Measurements from ENCODE around the gene APH1B.
"Not testable (repeated sequence)": the region's sequence is repeated elsewhere in the genome, so short reads cannot be mapped to it uniquely, and the experiment has no call there.

APH1B gene

DNA sequence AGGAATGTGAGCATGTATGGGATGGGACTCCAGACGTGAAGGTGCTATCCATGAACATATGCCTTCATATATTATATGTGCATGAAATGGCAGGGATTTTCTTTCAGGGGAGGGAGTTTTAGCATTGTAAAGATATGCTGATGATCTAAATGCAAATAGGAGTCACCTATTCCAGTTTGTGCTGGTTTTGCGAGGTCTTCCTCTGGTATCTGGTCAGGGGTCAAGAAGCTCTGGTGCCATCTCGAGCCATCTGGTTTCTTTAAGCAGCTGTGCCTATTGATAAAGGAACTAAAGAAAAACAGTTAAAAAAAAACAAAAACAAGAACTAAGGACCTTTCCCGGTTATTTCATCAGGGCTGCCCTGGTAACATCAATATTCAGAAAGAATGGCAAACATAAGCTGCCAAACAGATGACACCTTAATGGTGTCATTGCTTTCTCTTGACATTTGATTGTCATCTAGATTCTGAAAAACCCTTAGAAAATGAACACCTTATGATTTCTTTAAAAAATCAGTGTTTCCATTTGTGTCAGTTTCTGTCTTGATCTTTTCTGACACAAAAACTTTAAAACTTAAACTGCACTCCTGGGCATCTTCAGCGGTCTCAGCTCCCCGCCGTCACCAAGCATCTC lies 22.7 kb downstream of the APH1B start:
- DNase-seq, result no peak

DNA sequence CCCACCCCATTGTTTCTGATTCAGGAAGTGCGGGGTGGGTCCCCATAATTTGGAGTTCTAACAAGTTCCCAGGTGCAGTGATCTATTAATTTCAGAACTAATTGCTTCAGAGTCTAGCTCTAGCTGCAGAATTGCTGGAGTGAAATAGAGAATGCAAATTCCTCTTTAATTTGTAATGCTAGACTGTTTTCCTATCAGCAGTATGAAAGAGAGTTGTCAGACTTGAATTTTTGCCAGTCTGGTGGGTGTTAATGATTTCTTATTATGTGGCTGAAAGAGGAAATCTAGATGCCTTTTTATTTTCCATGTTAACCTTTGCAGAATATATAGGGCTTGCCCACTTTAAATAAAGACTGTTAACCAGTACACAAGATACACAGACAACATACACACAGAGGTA lies 23.7 kb downstream of the APH1B start:
- no peak for DNase-seq

DNA sequence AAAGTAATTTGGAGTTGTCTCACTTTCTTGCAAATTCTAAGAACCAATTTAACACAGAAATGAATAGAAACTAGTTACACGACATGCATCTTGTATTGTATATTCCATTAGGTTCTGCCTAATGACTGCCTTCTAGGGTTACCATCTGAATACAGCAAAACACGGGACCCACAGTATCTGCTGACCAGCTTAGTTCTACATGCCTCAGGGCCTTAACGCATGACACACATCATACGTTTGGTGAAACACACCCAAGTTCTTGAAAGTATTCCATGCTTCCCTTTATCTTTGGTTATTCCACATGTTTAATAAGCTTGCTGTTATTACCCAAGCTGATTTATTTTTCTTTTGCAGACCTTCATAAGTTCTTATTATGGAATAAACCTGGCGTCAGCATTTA lies 27.9 kb downstream of the APH1B start:
- DNase-seq, result no peak

GRCh38 chr15:63306492-63307073 lies 29.2 kb downstream of the APH1B start:
- DNase-seq, result no peak

- no peak for DNase-seq
These were observed 31.1 kb downstream of the APH1B start for GRCh38 chr15:63308491-63308890.

- no peak for DNase-seq
These were observed 31.5 kb downstream of the APH1B start for GRCh38 chr15:63308947-63309346.

DNA sequence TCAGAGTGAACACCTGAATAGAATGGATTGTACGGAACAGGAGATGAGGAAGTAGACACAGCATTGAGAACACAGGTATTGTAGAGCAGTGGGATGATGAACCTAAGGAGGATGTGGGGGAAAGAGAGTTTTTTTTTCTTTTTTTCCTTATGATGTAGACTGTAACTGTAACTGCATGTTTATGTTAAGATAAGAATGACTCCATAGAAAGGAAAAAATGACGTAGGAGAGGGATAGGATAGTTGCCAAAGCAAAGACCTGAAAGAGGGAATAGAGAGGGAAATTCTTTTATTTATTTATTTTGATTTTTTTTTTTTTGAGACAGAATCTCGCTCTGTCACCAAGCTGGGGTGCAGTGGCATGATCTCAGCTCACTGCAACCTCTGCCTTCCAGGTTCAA lies 33.2 kb downstream of the APH1B start:
- no peak for DNase-seq

GRCh38 chr15:63312286-63312685 lies 34.9 kb downstream of the APH1B start:
- DNase-seq, result no peak

DNA sequence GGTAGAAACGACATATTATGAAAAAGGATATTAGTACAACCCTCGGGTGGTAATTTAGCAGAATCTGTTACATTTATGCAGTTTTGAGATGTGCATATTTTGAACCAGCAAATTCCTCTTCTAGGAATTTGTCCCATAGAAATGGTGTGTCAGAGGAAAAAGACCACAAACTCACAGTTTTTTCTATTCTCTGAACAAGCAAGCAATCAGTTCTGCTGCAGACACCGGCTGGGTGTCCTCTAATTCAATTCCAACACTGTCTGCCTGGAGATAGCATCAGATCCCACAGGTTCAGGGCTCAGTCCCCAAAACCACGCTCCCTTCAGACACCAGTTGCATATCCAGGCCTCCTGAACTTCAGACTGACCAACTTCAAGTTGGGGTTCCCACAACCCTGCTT lies 36.4 kb downstream of the APH1B start:
- no peak for DNase-seq

DNA sequence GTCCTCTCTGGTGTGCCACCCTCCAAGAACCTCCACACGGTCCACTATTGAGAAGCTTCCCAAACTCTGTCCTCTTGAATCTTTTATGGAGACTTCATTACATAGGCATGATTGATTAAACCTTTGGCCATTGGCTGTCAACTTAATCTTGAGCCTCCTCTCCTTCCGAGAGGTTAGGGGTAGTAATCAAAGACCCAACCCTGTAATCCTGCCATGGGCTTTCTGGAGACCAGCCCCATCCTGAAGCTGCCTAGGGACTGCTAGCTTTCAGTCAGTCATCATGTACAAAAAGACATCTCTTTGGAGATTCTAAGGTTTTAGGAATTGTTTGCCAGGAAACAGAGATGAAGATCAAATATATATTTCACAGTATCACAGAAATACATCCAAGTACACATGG lies 37.0 kb downstream of the APH1B start:
- DNase-seq, result no peak

- DNase-seq, result no peak
These were observed 40.9 kb downstream of the APH1B start for GRCh38 chr15:63318344-63318743.

GRCh38 chr15:63319065-63319464 lies 41.7 kb downstream of the APH1B start:
- no peak for DNase-seq

DNA sequence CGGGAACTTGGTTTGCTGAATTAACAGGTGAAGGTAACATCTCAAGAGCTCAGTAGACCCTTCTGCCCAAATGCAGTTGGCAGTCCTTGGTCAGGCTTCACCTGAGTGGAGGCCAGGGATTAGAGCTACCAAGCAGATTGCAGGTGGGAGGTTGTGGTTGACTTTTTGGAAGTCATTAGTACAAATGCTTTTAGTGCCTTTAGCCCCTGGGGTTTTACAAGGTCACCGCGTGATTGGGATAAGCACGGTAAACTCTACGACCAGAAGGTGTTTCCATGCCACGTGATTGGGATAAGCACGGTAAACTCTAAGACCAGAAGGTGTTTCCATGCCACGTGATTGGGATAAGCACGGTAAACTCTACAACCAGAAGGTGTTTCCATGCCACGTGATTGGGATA lies 43.0 kb downstream of the APH1B start:
- DNase-seq, result not testable (repeated sequence)

DNA sequence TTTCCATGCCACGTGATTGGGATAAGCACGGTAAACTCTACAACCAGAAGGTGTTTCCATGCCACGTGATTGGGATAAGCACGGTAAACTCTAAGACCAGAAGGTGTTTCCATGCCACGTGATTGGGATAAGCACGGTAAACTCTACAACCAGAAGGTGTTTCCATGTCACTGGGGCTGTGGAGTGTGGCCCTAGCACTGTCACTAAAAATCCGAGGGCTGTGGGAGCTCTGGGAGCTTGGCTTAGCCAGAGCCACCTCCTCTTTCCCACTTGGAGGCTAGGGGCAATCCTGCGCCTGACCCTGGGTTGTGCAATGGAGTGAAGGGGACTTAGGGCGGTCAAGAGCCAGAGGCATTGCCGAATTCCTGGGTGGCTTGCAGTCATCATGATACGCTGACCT lies 43.6 kb downstream of the APH1B start:
- DNase-seq, result not testable (repeated sequence)

DNA sequence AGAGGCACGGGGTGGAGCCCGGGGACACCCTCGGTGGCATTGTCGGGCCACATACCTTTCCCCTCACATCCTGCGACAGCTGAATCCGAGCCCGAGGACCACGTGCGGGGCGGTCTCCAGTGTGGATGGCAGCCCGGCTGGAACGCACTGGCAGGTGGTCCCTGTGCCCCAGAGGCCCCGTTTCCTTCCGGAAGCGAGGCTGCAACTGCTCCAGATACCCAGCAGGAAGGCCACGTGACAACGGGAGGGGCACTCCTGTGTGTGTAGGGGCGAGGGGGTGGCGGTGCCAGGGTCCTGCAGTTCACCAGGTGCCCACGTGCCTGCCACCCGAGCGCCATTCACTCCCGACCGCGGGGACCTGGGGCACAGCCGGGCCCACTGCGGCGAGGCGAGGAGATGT lies 44.1 kb downstream of the APH1B start:
- no peak for DNase-seq

- DNase-seq, result no peak
These were observed 45.1 kb downstream of the APH1B start for GRCh38 chr15:63322541-63322940.

- DNase-seq, result no peak
These were observed 46.6 kb downstream of the APH1B start for GRCh38 chr15:63323798-63324563.

GRCh38 chr15:63324770-63325169 lies 47.4 kb downstream of the APH1B start:
- no peak for DNase-seq

DNA sequence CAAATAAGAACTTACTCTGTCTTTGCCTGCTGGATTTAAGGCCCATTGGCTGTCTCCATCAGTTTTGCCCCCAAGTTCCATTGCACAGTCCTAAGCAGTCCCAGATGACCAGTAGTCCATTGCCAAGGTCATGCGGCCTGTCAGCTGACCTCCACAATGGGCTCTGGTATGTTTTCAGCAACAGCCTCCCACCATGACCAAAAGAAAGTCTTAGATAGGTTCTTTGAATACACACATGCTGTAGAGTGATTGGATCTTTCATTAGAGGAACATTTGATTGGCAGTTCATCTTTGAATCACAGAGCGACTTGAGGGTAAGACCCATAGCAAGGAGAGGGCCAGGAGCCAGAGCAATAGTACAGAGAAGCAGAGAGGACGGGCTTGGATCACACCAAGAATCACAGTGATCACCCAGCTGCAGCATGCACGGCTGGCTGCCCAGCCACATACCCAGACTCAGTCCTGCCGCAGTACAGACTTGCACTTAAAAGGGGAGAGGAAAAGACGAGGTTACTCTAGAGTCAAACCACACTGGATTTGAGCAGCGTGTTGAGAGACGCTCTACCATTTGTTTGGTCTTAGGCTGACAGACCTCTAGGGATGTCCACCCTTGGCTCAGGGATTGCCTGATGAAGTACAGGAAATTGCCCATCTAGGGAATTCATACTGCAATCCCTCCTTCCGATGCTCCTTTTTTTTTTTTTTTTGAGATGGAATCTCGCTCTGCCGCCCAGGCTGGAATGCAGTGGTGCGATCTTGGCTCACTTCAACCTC lies 50.4 kb downstream of the APH1B start:
- DNase-seq, result no peak

DNA sequence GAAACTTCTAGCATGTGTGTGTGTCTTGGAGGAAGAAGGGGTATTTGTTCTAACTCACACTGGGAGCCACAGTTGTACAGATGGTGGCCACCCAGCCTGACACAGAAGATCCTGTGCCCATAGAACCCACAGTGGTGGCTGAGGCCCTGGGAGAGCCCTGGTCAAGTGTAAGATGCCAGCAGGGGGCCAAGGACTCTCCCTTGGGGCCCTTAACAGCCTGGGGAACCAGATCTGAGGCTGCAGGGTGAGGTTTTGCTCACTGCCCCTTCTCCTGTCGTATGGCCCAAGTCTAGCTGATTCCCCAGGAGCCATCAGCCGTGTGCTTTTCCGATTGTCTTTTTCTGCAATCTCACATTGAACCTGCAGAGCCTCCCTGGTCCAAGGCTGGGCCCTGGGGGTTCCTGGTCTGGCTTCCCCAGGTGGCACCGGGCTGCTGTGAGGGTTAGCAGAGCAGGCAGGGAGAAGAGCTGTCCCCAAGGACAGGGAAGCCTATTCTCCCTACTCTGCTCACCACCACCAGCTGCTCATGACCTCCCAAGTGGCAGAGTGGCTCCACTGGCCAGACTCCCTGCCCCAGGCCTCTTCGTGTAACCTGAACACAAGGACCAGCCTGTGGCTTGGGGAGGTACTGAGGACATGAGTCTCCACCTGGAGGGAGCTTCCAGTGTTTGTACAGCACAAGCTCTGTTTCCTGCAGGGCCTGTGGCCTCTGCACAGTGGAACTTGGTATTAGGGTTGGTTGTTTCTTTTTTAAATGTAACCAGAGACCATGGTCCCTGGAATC lies 52.4 kb downstream of the APH1B start:
- no peak for DNase-seq

- no peak for DNase-seq
These were observed 53.5 kb downstream of the APH1B start for GRCh38 chr15:63330926-63331325.

DNA sequence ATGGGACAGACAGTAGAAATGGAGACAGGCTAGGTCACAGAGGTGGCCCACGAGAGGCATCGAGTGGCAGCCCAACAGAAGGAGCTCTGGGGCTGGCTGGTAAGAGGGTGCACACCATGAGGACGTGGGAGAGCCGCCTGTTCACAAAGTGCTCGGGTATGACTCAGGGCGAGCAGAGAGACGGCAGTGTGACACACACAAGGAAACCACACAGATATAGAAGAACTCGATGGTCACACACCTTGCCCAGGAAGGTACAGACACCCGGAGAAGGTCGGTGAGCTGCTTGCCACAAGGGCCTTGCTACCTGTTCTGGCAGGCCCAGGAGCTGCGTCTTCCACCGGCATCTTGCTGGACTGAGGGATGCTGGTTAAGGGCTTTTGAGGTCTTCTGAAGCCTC lies 54.1 kb downstream of the APH1B start:
- DNase-seq, result no peak
